ENCODE measurements around the gene HS2ST1.

The HS2ST1 gene

GRCh38 chr1:87108814-87109411 is 194.5 kb downstream of the HS2ST1 start:
- no peak for TF ChIP-seq SNAI2 (CRISPR knock-in tag; IDR thresholded peaks at IDR 0.05)
- TF ChIP-seq ZFP3 (CRISPR knock-in tag; IDR thresholded peaks at IDR 0.05): no peak
- TF ChIP-seq, protein P1, sequence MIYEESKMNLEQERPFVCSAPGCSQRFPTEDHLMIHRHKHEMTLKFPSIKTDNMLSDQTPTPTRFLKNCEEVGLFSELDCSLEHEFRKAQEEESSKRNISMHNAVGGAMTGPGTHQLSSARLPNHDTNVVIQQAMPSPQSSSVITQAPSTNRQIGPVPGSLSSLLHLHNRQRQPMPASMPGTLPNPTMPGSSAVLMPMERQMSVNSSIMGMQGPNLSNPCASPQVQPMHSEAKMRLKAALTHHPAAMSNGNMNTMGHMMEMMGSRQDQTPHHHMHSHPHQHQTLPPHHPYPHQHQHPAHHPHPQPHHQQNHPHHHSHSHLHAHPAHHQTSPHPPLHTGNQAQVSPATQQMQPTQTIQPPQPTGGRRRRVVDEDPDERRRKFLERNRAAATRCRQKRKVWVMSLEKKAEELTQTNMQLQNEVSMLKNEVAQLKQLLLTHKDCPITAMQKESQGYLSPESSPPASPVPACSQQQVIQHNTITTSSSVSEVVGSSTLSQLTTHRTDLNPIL (CRISPR knock-in tag; IDR thresholded peaks at IDR 0.05; ENCODE audit: low read depth): no peak
- no peak for TF ChIP-seq ARNTL (CRISPR knock-in tag; IDR thresholded peaks at IDR 0.05; ENCODE audit: borderline replicate concordance, low read depth)
- no peak for TF ChIP-seq ZNF70 (CRISPR knock-in tag; IDR thresholded peaks at IDR 0.05)
- TF ChIP-seq BACH2 (CRISPR knock-in tag; IDR thresholded peaks at IDR 0.05; ENCODE audit: borderline replicate concordance): no peak
- no peak for TF ChIP-seq ISL1 (CRISPR knock-in tag; IDR thresholded peaks at IDR 0.05)
- TF ChIP-seq, protein P2, sequence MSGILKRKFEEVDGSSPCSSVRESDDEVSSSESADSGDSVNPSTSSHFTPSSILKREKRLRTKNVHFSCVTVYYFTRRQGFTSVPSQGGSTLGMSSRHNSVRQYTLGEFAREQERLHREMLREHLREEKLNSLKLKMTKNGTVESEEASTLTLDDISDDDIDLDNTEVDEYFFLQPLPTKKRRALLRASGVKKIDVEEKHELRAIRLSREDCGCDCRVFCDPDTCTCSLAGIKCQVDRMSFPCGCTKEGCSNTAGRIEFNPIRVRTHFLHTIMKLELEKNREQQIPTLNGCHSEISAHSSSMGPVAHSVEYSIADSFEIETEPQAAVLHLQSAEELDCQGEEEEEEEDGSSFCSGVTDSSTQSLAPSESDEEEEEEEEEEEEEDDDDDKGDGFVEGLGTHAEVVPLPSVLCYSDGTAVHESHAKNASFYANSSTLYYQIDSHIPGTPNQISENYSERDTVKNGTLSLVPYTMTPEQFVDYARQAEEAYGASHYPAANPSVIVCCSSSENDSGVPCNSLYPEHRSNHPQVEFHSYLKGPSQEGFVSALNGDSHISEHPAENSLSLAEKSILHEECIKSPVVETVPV (CRISPR knock-in tag; IDR thresholded peaks at IDR 0.05): no peak
- no peak for TF ChIP-seq RARB (CRISPR knock-in tag; IDR thresholded peaks at IDR 0.05)
- TF ChIP-seq TSHZ2 (CRISPR knock-in tag; IDR thresholded peaks at IDR 0.05): no peak
- TF ChIP-seq ZC3H10 (CRISPR knock-in tag; IDR thresholded peaks at IDR 0.05): no peak
- TF ChIP-seq ZNF565 (CRISPR knock-in tag; conservative IDR thresholded peaks at IDR 0.05; ENCODE audit: low read depth): no peak
- no peak for TF ChIP-seq TCF4 (CRISPR knock-in tag; IDR thresholded peaks at IDR 0.05; ENCODE audit: borderline replicate concordance)
- no peak for TF ChIP-seq ZFP30 (CRISPR knock-in tag; IDR thresholded peaks at IDR 0.05)
- TF ChIP-seq, protein P3, sequence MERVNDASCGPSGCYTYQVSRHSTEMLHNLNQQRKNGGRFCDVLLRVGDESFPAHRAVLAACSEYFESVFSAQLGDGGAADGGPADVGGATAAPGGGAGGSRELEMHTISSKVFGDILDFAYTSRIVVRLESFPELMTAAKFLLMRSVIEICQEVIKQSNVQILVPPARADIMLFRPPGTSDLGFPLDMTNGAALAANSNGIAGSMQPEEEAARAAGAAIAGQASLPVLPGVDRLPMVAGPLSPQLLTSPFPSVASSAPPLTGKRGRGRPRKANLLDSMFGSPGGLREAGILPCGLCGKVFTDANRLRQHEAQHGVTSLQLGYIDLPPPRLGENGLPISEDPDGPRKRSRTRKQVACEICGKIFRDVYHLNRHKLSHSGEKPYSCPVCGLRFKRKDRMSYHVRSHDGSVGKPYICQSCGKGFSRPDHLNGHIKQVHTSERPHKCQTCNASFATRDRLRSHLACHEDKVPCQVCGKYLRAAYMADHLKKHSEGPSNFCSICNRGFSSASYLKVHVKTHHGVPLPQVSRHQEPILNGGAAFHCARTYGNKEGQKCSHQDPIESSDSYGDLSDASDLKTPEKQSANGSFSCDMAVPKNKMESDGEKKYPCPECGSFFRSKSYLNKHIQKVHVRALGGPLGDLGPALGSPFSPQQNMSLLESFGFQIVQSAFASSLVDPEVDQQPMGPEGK (CRISPR knock-in tag; IDR thresholded peaks at IDR 0.05; ENCODE audit: borderline replicate concordance): no peak
- no peak for TF ChIP-seq GLIS3 (CRISPR knock-in tag; IDR thresholded peaks at IDR 0.05)
- no peak for TF ChIP-seq TOX (CRISPR knock-in tag; IDR thresholded peaks at IDR 0.05; ENCODE audit: borderline replicate concordance)
- no peak for TF ChIP-seq OSR1 (CRISPR knock-in tag; IDR thresholded peaks at IDR 0.05)
- no peak for TF ChIP-seq ZNF8 (CRISPR knock-in tag; IDR thresholded peaks at IDR 0.05)
- no peak for ATAC-seq

DNA sequence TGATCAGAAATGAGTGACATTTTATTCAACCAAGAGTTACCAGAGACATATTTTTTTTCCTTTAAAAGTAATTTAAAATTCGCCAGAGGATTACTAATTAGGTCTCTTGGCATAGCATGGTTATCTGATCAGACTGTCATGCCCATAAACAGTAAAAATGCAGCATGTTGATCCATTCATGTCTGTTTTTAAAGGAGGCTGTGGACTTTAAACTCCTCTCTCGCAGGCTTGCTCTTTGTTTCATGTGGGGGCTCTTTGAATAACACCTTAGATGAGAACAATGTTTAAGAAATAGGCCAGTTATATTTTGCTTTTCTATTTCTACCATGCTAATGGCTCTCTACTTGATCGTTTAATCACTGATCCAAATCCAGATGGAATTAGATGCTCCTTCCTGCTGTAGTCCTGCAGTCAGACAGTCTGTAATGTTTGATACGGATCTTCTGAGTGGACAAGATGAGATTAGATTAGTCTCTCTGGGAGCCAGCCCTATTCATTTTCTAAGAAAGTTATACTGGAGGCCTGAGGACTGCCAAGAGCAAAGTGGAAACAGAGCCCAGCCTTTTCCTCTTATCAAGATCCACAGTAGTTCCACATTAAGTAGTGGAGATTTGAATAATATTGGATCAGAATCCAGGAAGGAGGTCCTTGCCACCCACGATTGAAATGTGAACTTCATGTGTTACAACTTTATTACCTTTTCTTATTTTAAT is 197.4 kb downstream of the HS2ST1 start:
- TF ChIP-seq ZNF8 (CRISPR knock-in tag; IDR thresholded peaks at IDR 0.05) (0 out of 2 replicates have a peak, but pooled peaks have one; percentile 18), ZFP3 (CRISPR knock-in tag; IDR thresholded peaks at IDR 0.05) (no peak), ISL1 (CRISPR knock-in tag; IDR thresholded peaks at IDR 0.05) (peak; percentile 93), TCF4 (CRISPR knock-in tag; IDR thresholded peaks at IDR 0.05; ENCODE audit: borderline replicate concordance) (peak; percentile 95), TSHZ2 (CRISPR knock-in tag; IDR thresholded peaks at IDR 0.05) (peak; percentile 90), SNAI2 (CRISPR knock-in tag; IDR thresholded peaks at IDR 0.05) (no peak), ZNF565 (CRISPR knock-in tag; conservative IDR thresholded peaks at IDR 0.05; ENCODE audit: low read depth) (no peak)
- peak; percentile 89 for ATAC-seq

Data from SK-N-SH treated with all-trans-retinoic acid at 6 μM for 48 hours (cell line).